Common myeloid progenitor, CD34-positive (primary cell): ENCODE results near the gene JAML.

Experiments
- CTCF ChIA-PET: fragments of 350-600 bp; sonication (Branson Sonifier 250); formaldehyde crosslinking; loops from one replicate; lab custom pipeline; 2021; ENCODE audit warnings: antibody characterized with exemption; lab: Charles Lee
- POLR2A ChIA-PET: fragments of 350-600 bp; sonication (Branson Sonifier 250); formaldehyde crosslinking; loops from one replicate; lab custom pipeline; 2021; ENCODE audit warnings: antibody characterized with exemption; lab: Charles Lee
- DNase-seq, 3 donors: peaks; one replicate each; pipeline versions ENCODE4 v3.0.0 to v3.0.0-alpha.2; 2013
- H3K27ac ChIP-seq, 2 experiments: 1 replicate in 1 of 2; 2 replicates in 1 of 2; pipeline ENCODE4 v1.7.0; 2013; ENCODE audit warnings: inconsistent platforms in 2 of 2, low read length in 2 of 2, mild to moderate bottlenecking in 2 of 2, low read depth in 1 of 2, moderate library complexity in 1 of 2; ENCODE audit not compliant: severe bottlenecking in 2 of 2, insufficient read depth in 1 of 2, poor library complexity in 1 of 2
- H3K27me3 ChIP-seq, 5 experiments: replicated peaks in 2 of 5; 1 replicate in 3 of 5; 2 replicates in 2 of 5; pipeline versions ENCODE4 v1.6.1 to v1.7.0; 2013; ENCODE audit warnings: low read length in 4 of 5, mild to moderate bottlenecking in 2 of 5, moderate library complexity in 2 of 5, inconsistent platforms in 1 of 5; ENCODE audit not compliant: insufficient read depth in 5 of 5, control insufficient read depth in 4 of 5
- H3K36me3 ChIP-seq, 4 experiments: 1 replicate in 2 of 4; 2 replicates in 2 of 4; pipeline versions ENCODE4 v1.6.1 to v1.7.0; 2013; ENCODE audit warnings: low read length in 3 of 4, control low read depth in 1 of 4, mild to moderate bottlenecking in 1 of 4; ENCODE audit not compliant: control insufficient read depth in 4 of 4, insufficient read depth in 4 of 4
- H3K4me1 ChIP-seq, 4 experiments: 1 replicate in 3 of 4; 2 replicates in 1 of 4; pipeline versions ENCODE4 v1.6.1 to v1.7.1; 2013; ENCODE audit warnings: low read length in 3 of 4, mild to moderate bottlenecking in 3 of 4, control low read depth in 1 of 4, inconsistent platforms in 1 of 4, moderate library complexity in 1 of 4; ENCODE audit not compliant: control insufficient read depth in 4 of 4, insufficient read depth in 4 of 4; ENCODE audit errors: control extremely low read depth in 1 of 4
- H3K4me3 ChIP-seq, 7 experiments: 1 replicate in 4 of 7; 2 replicates in 3 of 7; pipeline versions ENCODE4 v1.5.1 to v1.7.0; 2013; ENCODE audit warnings: mild to moderate bottlenecking in 7 of 7, low read length in 6 of 7, moderate library complexity in 6 of 7, inconsistent platforms in 2 of 7, low read depth in 2 of 7, control low read depth in 1 of 7; ENCODE audit not compliant: insufficient read depth in 4 of 7, control insufficient read depth in 1 of 7; ENCODE audit errors: extremely low read depth in 1 of 7
- H3K9me3 ChIP-seq, 5 experiments: 1 replicate in 4 of 5; 2 replicates in 1 of 5; pipeline versions ENCODE4 v1.6.1 to v1.7.1; 2013; ENCODE audit warnings: low read length in 4 of 5, mild to moderate bottlenecking in 2 of 5, inconsistent platforms in 1 of 5, low read depth in 1 of 5, moderate library complexity in 1 of 5; ENCODE audit not compliant: control insufficient read depth in 4 of 5, insufficient read depth in 2 of 5; ENCODE audit errors: control extremely low read depth in 1 of 5
- WGBS: methylation state at CpG from one replicate; pipeline ENCODE4 v1.1.5; 2013; ENCODE audit not compliant: insufficient coverage; 5-methylcytosine and 5-hydroxymethylcytosine counted together

Gene JAML

GRCh38 chr11:118227865-118228785, 3.3 kb upstream of the JAML start:
- ChIA-PET POLR2A (interaction anchor here (1.0 kb wide), 1 partner anchor 14 kb away, joined by 3 read pairs; no protein-coding TSS in a partner anchor), CTCF (interaction anchor here (1.0 to 4.1 kb wide), 4 partner anchors 14 to 23 kb away, joined by 3 to 42 read pairs (median 4); partner anchors contain the start of gene MPZL3)
- peak; percentile 51 to 91 (median 82) for DNase-seq
- WGBS, result 5% methylated on average over 4 of the region's 8 CpGs
- H3K9me3 ChIP-seq, result no peaks in the 10 kb centered on the region
- H3K36me3 ChIP-seq, result peaks cover 0 to 2% (median 2%) of the 10 kb centered on the region in 4 experiments
- H3K27me3 ChIP-seq, result no peaks in the 10 kb centered on the region
- peak overlapping the region in 1 of 2 experiments; percentile 18 for H3K27ac ChIP-seq
- H3K4me3 ChIP-seq, result no peak overlapping the region
- H3K4me1 ChIP-seq, result peaks cover 61 to 69% (median 65%) of the 10 kb centered on the region in 4 experiments

- H3K27me3 ChIP-seq, result no peaks in the 10 kb centered on the region
- WGBS, result 4% methylated on average over 2 of the region's 2 CpGs
- ChIA-PET CTCF (interaction anchor here (1.0 to 4.1 kb wide), 9 partner anchors 10 to 142 kb away, joined by 3 to 42 read pairs (median 5); partner anchors contain the start of gene MPZL3), POLR2A (interaction anchor here (0.6 to 1.1 kb wide), 3 partner anchors 10 to 16 kb away, joined by 3 to 4 read pairs (median 4); no protein-coding TSS in a partner anchor)
- H3K4me3 ChIP-seq, result peak overlapping the region in 2 of 7 experiments; percentile 2 to 28
- H3K9me3 ChIP-seq, result no peaks in the 10 kb centered on the region
- peak in 1 of 3 donors; percentile 53 for DNase-seq
- peak overlapping the region; percentile 20 to 21 for H3K27ac ChIP-seq
- H3K36me3 ChIP-seq, result peaks cover 0 to 2% (median 0%) of the 10 kb centered on the region in 4 experiments
- H3K4me1 ChIP-seq, result peaks cover 60 to 77% (median 66%) of the 10 kb centered on the region in 4 experiments
These were observed 2.0 kb upstream of the JAML start for GRCh38 chr11:118226781-118227180.

GRCh38 chr11:118226296-118226695, 1.5 kb upstream of the JAML start:
- Histone ChIP-seq H3K9me3 (no peaks in the 10 kb centered on the region), H3K4me1 (peaks cover 60 to 80% (median 67%) of the 10 kb centered on the region in 4 experiments), H3K36me3 (peaks cover 0 to 2% (median 0%) of the 10 kb centered on the region in 4 experiments), H3K4me3 (peak overlapping the region in 2 of 7 experiments; percentile 20 to 28), H3K27me3 (no peaks in the 10 kb centered on the region), H3K27ac (peak overlapping the region in 1 of 2 experiments; percentile 20)
- 0% methylated on average over 5 of the region's 7 CpGs for WGBS
- CTCF ChIA-PET, result interaction anchor here (1.0 to 4.1 kb wide), 8 partner anchors 11 to 142 kb away, joined by 3 to 42 read pairs (median 6); no protein-coding TSS in a partner anchor
- POLR2A ChIA-PET, result interaction anchor here (1.1 kb wide), 2 partner anchors 9 to 12 kb away, joined by 4 read pairs; no protein-coding TSS in a partner anchor
- peak; percentile 80 to 97 (median 93) for DNase-seq

GRCh38 chr11:118223992-118224391, 819 bp downstream of the JAML start:
- 4% methylated on average over 5 of the region's 6 CpGs for WGBS
- H3K36me3 ChIP-seq, result peaks cover 0 to 5% (median 0%) of the 10 kb centered on the region in 4 experiments
- H3K4me1 ChIP-seq, result peaks cover 53 to 88% (median 68%) of the 10 kb centered on the region in 4 experiments
- POLR2A ChIA-PET, result interaction anchor here (1.0 to 1.2 kb wide), 2 partner anchors 11 to 28 kb away, joined by 3 read pairs; no protein-coding TSS in a partner anchor
- no peaks in the 10 kb centered on the region for H3K9me3 ChIP-seq
- CTCF ChIA-PET, result interaction anchor here (1.3 to 4.1 kb wide), 5 partner anchors 10 to 127 kb away, joined by 3 to 42 read pairs (median 6); partner anchors contain the start of gene MPZL3
- no peaks in the 10 kb centered on the region for H3K27me3 ChIP-seq
- DNase-seq, result no peak
- peak overlapping the region; percentile 26 to 45 for H3K27ac ChIP-seq
- peak overlapping the region in 6 of 7 experiments; percentile 25 to 75 (median 58) for H3K4me3 ChIP-seq

GRCh38 chr11:118223570-118223969, 1.2 kb downstream of the JAML start:
- Histone ChIP-seq H3K4me1 (peaks cover 52 to 85% (median 67%) of the 10 kb centered on the region in 4 experiments), H3K27me3 (no peaks in the 10 kb centered on the region), H3K36me3 (peaks cover 0 to 5% (median 0%) of the 10 kb centered on the region in 4 experiments), H3K27ac (peak overlapping the region; percentile 26 to 45), H3K4me3 (peak overlapping the region in 6 of 7 experiments; percentile 25 to 75 (median 58)), H3K9me3 (no peaks in the 10 kb centered on the region)
- POLR2A ChIA-PET, result interaction anchor here (1.0 to 1.2 kb wide), 2 partner anchors 10 to 28 kb away, joined by 3 read pairs; no protein-coding TSS in a partner anchor
- CTCF ChIA-PET, result interaction anchor here (1.3 to 4.1 kb wide), 3 partner anchors 10 to 127 kb away, joined by 3 to 42 read pairs (median 6); no protein-coding TSS in a partner anchor
- WGBS, result no CpG with 5 or more reads among the region's 2 CpGs
- peak in 1 of 3 donors; percentile 50 for DNase-seq

- ChIA-PET CTCF (interaction anchor here (1.0 to 1.7 kb wide), 4 partner anchors 8 to 73 kb away, joined by 3 to 5 read pairs (median 4); partner anchors contain the start of gene MPZL3), POLR2A (no interaction called here)
- no peak for DNase-seq
- Histone ChIP-seq H3K9me3 (no peaks in the 10 kb centered on the region), H3K36me3 (peaks cover 0 to 5% (median 0%) of the 10 kb centered on the region in 4 experiments), H3K4me3 (peak overlapping the region in 1 of 7 experiments; percentile 20), H3K27me3 (no peaks in the 10 kb centered on the region), H3K4me1 (peaks cover 46 to 83% (median 65%) of the 10 kb centered on the region in 4 experiments), H3K27ac (no peak overlapping the region)
- 100% methylated on average over 2 of the region's 4 CpGs for WGBS
These were observed 2.4 kb downstream of the JAML start for GRCh38 chr11:118222437-118222836.
